Thyroid gland (tissue), 4 donors: Measurements from ENCODE around the gene COL23A1.

ENCODE experiments used
- POLR2A ChIP-seq, 2 donors: fragments of 450-650 bp; IDR thresholded peaks; one replicate each; pipeline ENCODE4 v1.6.1; 2017; ENCODE audit warnings: antibody characterized with exemption in 2 of 2, mild to moderate bottlenecking in 2 of 2, moderate library complexity in 1 of 2
- TF ChIP-seq, protein P1 (sequence below), 6 experiments: fragments of 200-600 bp in 3 of 6; fragments of 450-650 bp in 3 of 6; sonication (generic) in 3 of 6; IDR thresholded peaks; one replicate each; pipeline ENCODE4 v1.5.1; 2016 to 2019; ENCODE audit warnings: antibody characterized with exemption in 6 of 6, mild to moderate bottlenecking in 2 of 6, inconsistent platforms in 1 of 6, moderate library complexity in 1 of 6

DNA sequence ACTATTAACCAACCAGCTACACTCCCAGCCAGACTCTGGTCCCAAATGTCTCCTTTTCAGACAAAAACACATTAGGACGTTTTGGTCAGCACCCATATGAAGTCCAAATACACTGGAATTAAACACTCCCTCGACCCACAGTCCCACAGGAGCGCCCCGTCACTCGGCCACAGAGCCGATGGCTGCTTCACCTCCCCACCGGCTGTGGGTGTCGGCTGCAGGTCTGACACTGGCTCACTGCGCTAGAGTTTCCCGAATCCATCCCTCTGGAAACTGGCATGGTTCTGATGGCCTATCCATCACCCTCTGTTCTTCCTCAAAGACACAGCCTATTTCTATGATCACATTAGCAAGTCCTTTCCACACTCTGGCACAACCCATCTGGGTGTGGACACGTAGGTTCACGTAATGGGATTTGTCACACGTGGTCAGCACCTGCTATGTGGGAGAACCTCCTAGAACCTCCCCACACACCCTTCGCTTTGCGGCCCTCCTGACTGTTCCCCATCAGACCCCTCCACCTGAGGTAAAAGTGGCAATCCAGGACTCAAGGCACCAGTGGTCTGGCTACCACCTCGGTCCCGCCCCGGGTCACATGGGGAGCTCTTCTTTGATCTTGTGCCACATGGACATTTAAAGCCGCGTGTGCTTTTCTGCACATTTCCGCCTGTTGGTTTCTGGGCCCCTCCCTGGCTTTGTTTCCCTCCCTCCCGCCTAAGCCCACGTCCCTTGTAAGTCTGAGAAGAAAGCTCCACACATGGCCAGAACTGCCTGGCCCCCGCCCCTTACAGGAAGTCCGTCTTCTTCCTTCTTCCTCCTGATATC is 226.5 kb downstream of the COL23A1 start:
- TF ChIP-seq, protein P1, sequence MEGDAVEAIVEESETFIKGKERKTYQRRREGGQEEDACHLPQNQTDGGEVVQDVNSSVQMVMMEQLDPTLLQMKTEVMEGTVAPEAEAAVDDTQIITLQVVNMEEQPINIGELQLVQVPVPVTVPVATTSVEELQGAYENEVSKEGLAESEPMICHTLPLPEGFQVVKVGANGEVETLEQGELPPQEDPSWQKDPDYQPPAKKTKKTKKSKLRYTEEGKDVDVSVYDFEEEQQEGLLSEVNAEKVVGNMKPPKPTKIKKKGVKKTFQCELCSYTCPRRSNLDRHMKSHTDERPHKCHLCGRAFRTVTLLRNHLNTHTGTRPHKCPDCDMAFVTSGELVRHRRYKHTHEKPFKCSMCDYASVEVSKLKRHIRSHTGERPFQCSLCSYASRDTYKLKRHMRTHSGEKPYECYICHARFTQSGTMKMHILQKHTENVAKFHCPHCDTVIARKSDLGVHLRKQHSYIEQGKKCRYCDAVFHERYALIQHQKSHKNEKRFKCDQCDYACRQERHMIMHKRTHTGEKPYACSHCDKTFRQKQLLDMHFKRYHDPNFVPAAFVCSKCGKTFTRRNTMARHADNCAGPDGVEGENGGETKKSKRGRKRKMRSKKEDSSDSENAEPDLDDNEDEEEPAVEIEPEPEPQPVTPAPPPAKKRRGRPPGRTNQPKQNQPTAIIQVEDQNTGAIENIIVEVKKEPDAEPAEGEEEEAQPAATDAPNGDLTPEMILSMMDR (IDR thresholded peaks at IDR 0.05): no peak
- no peak for TF ChIP-seq POLR2A (IDR thresholded peaks at IDR 0.05)
